CD4-positive, alpha-beta T cell treated with Interleukin-2 at 100 ng/mL for 4 hours (primary cell): ENCODE results near the gene CTIF.

ENCODE experiments used
- DNase-seq: peaks from one replicate; pipeline ENCODE4 v3.0.0-alpha.2; 2020; ENCODE audit warnings: low spot score

The CTIF gene

DNA sequence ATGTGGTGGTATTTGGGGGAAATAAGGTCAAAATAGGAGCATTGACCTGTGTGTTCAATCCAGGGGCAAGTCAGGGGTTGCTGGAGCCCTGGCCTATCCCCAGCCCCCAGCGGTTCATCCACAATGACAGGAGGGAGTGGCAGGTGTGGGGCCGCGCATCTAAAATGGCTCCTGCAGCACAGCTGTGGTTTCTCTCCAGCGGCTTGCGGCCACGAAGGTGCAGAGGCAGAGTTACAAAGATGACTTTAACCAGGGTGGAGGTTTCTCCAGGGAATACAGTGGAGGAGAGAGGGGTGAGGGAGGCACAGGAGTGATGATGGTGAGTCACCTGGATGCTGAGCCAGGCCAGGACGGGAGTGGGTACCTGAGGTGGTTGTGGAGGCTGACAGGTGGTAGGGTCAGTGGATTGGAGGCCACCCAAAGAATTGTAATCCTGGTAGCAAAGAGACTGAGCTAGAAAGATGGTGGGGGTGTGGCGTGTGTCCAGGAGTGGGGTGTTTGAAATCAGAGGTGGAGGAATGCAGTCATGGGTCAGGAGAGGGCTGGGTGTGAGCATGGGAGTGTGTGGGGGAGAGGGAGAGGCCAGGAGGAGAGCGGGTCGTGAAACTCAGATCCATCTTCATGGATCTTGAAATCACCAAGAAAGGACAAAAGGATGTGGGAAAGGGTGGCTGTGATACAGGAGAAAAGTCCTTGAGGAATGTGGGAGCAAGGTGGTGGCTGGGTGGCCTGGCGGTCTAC, 83.2 kb downstream of the CTIF start:
- no peak for DNase-seq

DNA sequence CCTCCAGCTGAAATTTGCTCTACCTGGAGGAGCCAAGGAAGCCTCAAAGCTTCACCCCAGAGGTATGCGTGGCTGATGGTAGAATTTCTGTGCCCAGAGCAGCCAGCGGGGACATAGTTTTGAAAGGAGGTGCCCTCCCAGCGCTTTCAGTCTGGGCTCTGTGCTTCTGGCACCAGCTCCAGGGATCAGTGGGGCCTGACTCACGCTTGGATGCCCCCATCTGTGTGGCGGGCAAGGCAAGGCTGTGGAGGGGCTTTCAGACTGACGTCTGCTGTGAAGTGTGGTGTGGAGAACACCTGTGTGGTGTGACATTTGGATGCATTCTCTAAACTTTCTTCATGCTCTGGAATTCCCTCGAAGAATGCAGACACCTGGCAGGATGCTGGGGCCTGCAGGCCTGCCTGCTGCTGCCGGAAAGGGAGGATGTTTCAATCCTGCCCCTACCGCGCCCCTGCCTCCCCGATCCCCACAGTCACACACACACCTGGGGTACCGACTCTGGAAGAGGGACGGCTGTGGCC, 84.1 kb downstream of the CTIF start:
- no peak for DNase-seq

DNA sequence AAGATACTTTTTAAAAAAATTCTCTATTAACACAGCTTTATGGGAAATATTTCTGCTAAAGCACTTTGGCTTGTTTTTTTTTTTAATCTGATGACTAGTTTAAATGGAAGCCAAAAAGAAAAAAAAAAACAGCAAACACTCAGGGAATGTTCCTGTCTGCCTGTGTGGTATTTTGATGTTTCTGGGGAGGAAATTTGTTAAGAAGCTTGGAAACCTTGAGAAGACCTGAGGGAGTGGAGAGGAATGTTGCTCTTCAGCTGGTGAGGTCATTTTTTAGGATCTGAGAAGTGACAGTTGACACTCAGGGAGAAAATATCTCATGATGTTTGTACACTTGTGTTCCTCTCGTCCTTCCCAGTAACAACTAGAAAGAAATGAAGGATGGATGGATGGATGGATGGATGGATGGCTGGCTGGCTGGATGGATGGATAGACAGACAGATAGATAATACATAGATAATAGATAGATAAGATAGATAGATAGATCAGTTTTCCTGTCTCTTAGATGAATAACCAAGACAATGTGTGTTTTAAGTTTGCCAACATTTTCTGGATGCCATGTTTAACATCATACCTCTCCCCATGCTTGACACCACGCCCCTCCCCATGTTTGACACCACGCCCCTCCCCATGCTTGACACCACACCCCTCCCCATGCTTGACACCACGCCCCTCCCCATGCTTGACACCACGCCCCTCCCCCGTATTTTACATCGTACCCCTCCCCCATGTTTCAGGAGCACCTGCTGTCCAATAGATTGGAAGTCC, 84.8 kb downstream of the CTIF start:
- no peak for DNase-seq

DNA sequence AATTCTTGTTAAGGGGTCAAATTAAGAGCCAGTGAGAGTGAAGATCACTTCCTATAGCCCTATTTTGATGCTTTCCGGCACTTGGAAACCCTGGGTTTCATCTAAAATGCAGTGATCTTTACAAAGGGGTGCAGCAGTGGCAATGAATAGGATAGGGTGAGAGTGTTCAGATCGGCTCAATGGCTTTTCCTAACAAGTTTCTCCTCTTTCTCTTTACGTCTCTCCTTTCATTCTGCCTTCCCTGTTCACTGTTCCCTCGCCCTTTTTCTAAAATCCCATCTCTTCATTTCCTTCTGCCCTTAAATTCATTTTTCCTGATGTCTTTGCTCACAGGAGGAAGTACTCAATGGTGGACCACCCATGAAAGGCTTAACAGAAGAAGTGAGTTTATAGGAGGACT, 86.0 kb downstream of the CTIF start:
- no peak for DNase-seq

DNA sequence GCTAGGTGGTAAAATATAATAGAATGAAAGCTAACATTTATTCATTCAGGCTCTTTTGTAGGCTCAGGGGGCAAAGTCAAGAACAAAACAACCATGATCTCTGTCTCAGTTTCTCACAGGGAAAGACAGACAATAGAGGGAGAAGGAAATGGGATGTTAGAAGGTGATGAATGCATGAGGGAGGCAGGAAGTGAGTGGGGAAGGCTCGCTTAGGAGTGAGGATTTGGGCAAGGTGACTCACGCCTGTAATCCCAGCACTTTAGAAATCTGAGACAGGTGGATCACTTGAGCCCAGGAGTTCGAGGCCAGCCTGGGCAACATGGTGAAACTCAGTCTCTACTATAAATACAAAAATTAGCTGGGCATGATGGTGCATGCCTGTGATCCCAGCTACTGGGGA, 88.4 kb downstream of the CTIF start:
- DNase-seq = no peak

DNA sequence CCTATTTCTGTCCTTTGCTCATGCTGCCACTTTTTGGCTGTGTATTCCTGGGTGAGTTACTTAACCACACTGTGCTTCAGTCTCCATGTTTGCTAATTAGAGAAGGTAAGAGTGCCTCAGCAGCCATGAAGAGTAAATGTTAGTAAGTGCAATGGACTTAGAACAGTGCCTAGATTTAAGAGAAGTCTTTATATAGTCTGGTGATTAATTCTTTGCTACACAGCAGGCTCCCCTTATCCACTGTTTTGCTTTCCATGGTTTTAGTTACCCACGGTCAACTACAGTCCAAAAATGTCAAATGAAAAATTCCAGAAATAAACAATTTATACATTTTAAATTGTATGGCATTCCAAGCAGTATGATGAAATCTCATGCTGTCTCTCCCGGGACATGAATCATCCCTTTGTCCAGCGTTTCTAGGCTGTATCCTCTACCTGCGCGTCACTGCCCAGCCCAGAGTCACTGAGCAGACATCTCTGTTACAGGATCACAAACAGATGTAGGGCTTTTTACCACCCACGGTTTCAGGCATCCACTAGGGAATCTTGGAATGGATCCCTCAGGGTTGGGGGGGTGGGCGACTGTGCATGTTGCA, 91.0 kb downstream of the CTIF start:
- DNase-seq = no peak

DNA sequence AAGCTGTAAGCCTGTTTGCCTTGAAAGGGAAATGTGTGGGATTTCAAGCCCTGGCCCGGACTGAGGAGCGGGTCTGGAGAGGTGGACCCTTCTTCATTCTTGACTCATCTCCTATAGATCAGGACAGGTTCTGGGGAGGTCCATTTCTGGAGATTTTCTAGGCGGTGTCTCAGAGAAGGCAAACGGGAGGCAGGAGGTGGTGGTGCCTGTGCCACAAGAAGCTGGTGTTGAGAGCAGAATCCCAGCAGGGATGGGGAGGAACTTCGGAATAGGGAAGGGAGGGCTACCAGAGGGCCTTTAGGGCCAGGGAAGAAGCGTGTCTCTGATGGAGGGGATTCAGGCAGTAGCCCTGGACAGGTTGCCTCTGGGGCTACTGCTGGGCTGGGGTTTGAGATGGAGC, 93.0 kb downstream of the CTIF start:
- DNase-seq = no peak

DNA sequence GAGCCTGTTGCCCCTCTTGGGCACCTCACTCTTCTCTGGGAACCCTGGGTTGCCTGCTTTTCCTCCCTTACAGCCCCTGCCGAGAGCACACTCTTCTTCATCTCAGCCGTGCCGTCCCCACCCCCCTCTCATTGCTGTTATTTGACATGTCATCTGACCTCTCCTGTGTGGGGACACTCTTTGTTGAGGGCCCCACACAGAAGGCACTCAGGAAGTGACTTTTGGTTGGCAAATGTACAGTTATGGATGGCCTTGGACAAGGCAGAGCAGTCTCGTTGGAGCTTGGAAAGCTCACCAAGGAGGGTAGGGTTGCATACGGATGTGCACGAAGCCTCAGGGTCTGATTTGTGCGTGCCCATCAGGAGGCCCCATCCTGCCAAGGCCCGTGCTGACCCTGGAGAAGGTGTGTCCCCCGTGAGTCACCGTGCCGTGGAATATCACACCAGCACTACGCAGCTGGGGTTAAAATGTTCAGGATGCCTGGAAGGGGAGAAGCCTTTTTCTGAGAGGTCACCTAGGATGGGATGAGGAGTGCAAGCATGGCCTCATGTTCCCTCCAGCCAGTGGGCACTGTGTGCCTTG, 93.9 kb downstream of the CTIF start:
- no peak for DNase-seq

DNA sequence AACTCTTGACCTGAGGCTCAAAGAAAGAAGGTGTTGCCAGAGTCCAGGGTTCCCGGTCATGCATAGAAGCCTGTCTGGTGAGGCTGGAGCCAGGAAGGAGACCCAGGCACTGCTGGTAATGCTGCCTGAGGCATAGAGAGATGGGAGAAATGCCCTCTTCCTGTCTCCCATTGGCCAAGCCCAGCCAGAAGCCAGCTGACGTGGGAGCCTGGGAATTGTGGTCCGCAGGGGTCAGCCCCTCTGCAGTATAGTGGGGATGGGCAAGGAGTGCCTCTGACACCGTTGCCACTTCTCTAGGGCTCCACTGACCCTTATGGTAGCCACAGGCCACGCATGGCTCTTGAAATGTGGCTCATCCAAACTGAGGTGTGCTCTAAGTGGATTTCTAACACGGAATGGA, 95.7 kb downstream of the CTIF start:
- DNase-seq = no peak

DNA sequence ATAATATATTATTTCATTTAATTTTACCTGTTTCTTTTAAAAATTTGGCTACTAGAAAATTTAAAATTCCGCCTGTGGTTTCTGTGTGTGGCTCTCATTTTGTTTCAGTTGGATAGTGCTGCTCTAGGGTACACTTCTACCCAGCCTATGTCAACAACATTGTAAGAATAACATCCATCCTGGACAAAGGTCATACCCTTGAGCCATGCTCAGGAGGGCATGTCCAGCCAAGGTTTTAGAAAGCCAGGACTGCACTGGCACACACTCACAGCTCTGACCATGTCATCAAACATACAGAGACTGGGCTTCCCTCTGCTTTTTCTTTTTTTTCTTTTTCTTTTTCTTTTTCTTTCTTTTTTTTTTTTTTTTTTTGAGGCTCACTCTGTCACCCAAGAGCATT, 96.1 kb downstream of the CTIF start:
- DNase-seq = no peak

DNA sequence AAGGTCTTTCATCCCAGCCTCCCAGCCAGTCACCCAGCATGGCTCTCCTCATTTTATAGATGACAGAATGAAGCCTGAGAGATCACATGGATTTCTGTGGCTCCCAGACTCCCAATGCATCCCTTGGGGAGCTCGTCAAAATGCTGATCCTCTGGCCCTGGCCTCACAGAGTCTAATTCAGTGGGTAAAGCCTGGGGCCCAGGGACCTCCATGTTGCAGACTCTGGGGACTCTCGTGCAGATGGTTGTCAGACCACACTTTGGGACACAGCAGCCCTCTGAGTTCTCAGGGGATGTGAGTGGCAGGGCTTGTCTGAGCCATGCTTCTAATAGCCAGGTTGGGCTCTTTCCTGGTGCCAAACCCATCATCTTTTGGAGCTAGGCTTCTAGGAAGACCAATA, 97.0 kb downstream of the CTIF start:
- no peak for DNase-seq

DNA sequence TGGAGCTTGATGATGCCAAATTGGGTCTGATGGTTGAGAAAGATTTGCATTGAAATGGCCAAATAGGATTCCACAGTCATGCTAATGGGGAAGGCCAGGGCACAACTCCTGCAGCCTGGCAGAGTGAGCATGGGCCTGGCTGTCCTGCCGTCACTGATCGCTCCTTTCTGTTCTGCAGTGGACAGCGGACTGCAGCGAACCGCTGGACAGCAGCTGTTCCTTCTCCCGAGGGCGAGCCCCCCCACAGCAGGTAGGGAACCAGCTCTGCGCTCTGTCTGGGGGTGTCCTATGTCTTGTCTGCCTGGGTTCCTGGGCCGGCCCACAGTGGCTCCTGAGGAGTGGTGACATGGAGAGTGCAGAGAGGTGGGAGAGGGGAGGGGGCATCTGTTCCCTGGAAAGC, 97.6 kb downstream of the CTIF start:
- no peak for DNase-seq

DNA sequence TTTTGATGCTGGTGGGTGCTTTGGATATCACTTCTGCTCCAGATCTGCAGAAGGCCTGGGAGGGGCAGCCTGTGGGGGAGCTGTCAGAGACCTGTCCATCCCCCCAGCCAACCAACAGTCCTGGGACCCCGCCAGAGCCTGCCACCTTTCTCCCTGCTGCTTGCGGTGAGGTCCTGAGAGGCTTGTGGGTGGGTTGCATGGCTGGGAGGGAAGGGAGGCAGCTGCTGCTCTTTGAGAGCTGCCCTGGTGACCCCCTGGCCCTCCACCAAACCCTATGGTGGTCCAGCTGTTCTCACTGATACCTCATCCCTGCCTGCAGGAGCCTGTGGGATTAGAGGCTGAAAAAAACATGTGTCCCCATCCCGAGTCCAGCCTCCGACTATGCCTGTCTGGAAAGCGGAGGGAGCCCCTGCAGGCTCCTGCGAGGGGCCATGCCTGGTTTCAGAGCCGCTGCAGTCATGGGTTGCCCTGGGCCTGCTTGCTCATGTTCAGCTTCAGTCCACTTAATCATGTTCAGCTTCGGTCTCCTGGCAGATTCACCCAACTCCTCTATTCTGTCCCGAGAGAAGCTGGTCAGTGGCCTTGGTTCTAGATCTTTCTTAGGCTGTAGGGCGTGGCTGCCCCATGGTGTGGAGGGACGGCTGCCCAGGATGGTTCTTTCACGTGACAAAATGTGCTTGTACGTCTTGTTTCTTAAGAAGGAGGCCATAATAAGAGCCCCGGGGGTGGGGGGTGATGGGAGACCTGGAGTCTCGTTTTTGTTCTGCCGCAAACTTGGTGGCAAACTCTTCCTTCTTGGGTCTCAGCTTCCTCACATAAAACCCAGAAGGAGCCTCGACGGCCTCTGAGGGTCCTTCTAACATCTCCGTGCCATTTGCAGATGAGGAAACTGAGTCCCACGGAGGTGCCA, 98.5 kb downstream of the CTIF start:
- DNase-seq = no peak

DNA sequence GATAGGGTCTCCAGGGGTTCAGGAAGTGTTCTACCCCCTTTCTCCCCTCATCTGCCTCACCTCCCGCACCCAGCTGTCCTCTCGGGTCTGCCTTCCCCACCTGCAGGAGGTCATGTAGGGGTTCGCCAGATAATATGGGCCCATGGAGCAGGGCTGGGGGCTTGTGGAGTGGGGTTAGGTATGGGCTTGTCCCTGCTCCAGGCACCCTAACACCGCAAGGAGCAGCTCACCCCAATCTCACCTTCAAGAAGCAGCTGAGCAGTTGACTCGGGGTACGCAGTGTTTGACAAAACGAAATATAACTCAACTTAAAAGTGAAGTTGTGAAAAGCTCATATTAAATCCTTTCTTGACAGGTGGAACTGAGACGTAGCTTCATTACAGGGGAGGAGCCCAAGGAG, 99.6 kb downstream of the CTIF start:
- DNase-seq = no peak

DNA sequence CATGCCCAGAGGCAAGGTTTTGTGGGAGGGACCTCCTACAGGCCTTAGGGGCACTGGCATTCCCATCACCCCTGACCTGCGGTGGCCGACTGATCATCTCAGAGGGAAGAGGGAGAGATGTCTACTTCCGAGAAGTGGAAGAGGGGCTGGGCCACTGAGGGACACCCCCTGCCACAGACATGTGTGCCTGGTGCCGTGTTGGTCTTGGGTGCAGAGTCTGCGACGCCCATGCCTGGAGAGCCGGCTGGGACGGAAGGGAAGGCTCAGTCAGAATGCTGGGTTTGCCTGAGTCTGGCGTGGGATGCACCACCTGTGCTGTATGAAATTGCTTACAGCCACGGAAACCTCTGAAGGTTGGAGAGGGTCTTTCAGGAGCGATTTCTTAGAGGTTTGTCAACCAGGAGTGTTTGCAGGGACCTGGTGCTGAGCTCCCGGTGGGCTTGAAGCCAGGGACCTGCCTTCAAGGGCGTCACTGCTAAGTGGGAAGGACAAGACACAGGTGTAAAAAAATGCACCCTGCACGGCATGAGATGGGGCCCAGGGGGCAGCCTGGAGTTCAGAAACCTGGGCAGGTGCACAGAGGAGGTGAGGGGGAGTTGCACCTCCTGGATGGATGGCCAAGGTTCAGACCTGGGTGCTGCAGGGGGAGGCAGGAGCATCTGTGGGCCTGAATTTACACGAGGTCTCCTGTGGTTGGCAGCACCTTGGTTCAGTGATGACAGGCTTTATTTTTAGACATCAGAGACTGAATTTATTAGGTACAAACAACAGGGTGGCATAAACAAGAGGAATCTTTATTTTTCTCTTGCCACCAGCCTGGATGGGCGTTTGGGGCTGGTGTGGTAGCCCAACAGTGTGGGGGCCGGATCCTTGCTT, 100.3 kb downstream of the CTIF start:
- DNase-seq = no peak

DNA sequence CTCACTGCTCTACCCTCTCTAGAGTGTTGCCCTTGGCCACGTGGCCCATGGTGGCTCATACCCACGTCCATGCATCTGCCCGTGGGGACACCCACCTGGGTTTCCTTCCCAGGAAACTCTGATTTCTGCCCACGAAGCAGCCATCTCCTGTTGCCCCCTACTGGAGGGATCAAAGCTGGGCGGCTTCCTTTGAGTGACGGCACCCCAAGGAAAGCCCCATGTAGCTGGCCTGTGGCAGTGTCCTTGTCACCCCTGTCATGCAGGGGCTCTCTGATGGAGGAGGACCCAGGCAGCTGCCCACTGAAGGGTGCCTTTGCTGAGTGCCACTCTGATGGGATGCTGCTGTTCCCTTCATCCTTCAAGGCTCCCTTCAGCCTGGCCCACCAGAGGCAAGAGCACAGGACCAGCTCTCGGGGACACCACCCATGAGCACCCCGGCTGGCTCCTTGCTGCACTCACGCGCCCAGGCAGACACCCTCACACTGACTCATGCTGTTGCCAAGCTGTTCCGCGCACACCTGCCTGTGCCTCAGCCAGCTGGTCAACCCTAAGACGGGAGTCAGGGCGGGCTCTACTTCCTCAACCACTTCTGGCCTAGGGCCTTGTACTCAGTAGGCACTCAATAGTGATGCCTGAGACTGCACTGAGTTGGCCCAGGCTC, 101.1 kb downstream of the CTIF start:
- DNase-seq = no peak

DNA sequence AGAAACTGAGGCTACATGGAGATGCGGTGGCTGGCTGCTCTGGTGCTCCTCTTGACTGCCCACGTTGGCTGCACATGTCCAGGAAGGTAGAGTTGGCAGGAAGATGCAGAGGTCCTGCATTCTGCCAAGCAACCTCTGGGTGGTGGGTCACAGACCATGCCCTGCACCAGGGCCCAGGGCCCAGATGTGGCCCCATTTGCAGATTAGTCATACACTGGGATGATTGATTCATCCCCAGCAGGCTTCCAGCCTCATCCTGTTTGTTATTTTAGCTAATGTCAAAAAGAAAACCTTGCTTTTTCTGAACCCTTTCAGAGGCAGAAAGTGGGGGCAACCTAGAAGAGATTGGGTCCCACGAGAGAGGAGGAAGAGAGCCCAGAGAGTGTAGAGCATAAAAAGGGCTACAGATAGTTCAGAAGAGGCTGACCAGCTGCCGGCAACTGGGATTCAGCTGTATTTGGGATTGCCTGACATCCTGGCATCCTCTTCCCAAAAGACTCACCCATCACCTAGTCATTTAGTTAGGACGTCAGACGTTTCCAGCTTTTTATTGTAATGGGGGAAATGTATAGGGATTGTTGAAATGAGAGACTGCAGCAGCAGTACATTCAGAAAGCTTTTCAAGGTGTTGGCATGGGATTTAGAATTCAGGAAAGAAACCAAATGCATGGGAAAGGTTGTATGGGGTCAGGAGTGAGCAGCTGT, 101.9 kb downstream of the CTIF start:
- DNase-seq = no peak

DNA sequence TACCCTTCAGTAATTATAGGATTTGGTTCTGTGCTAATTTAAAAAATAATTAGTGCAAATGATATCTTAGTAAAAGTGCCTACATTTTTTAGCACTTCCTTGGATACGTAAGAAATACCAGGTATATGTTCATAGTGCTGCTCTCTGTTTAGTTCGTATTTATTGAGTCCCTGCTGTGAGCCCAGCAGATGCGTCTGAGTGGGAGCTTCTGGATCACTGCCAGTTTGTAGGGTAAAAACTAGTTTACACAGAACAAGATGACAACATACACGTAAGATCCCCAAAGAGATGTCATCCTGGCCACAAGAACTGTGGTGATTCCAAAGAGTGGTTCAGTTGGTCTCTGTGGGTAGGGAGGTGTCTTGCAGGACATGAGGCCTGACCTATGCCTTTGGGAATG, 103.2 kb downstream of the CTIF start:
- DNase-seq = no peak

DNA sequence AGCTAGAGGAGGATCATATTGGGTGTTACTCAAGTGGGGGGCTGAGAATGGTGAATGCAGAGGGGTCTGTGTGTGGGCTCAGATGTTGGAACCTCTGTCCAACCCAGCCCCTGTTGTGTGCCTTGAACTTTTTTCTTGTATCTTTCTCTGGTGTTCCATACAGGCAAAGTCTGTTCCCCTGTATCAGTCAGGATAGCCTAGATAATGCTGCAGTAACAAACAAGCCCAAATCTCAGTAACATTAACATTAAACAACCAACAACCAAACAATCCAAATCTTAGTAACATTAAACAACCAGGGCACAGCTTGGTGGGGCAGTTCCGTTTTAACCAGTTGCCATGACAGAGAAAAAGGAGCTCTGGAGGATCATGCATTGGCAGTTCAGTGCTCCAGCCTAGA, 103.7 kb downstream of the CTIF start:
- no peak for DNase-seq

DNA sequence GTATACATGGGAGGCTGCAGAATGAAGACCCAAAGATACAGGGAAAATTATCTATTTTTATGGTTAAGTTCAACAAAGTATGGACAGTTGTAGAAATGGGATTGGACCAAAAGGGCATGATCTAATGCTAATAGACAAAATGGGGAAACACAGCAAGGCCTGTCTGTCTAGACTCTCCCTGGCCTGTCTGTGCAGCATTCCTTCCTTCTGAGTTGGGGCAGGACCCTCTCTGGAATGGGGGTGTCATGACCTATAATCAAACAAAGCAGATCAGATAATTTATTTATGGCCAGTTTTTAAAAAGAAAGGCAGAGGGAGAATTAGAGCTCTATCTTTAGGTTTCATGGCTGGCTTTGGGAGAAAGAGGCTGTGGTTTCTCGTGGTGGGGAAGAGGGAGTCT, 104.4 kb downstream of the CTIF start:
- no peak for DNase-seq
